Thoracic aorta (tissue), 2 donors: Measurements from ENCODE around the gene SLC25A38. TPM values are rescaled to one million over a fixed set of nuclear protein-coding genes. Genes with fewer than 3 reads are reported as not detected.
"Not testable (repeated sequence)": the region's sequence is repeated elsewhere in the genome, so short reads cannot be mapped to it uniquely, and the experiment has no call there.

Source experiments
- ATAC-seq: fragments of 150-250 bp; one replicate; pipeline ENCODE4 v1.8.0; 2017; ENCODE audit warnings: low read depth; ENCODE audit not compliant: insufficient number of reproducible peaks, low FRiP score
- DNase-seq: peaks from one replicate; pipeline ENCODE4 v3.0.0-alpha.2; 2020; ENCODE audit warnings: low spot score
- H3K27ac ChIP-seq, 2 donors: fragments of 200-600 bp; sonication (generic); 1 replicate in 1 of 2; 2 replicates in 1 of 2; pipeline ENCODE4 v1.5.1; 2016; ENCODE audit warnings: mild to moderate bottlenecking in 2 of 2, moderate library complexity in 2 of 2
- H3K27me3 ChIP-seq: fragments of 200-600 bp; sonication (generic); replicated peaks from 2 replicates; pipeline ENCODE4 v1.6.0; 2016; ENCODE audit warnings: mild to moderate bottlenecking; ENCODE audit not compliant: insufficient read depth
- H3K36me3 ChIP-seq: fragments of 200-600 bp; sonication (generic); one replicate; pipeline ENCODE4 v1.5.1; 2016
- H3K4me1 ChIP-seq, 2 donors: fragments of 200-600 bp; sonication (generic); 1 replicate in 1 of 2; 2 replicates in 1 of 2; pipeline versions ENCODE4 v1.5.1 to v1.6.0; 2016; ENCODE audit warnings: low read depth in 2 of 2, mild to moderate bottlenecking in 1 of 2; ENCODE audit not compliant: control insufficient read depth in 1 of 2
- H3K4me3 ChIP-seq: fragments of 200-600 bp; sonication (generic); 2 replicates; pipeline ENCODE4 v1.5.1; 2016; ENCODE audit warnings: mild to moderate bottlenecking
- H3K9me3 ChIP-seq: fragments of 200-600 bp; sonication (generic); 2 replicates; pipeline ENCODE4 v1.5.1; 2016
- CTCF ChIP-seq: fragments of 200-600 bp; sonication (generic); IDR thresholded peaks from one replicate; pipeline ENCODE4 v1.5.1; 2019; ENCODE audit warnings: antibody characterized with exemption
- total RNA-seq, 2 donors: library from RNA; depleted of rRNA; stranded (reverse); fragments of >200 nt; gene quantifications; one replicate each; pipeline versions ENCODE4 v1.1.0 to v1.2.3, GENCODE V29; 2016

The SLC25A38 gene
- total RNA-seq, 2 donors from 2014 or later = 30.5 to 31.8 TPM

GRCh38 chr3:39349080-39349479 lies 34.1 kb upstream of the SLC25A38 start:
- Histone ChIP-seq H3K4me3 (no peak overlapping the region), H3K9me3 (no peaks in the 10 kb centered on the region), H3K36me3 (no peaks in the 10 kb centered on the region), H3K27me3 (no peaks in the 10 kb centered on the region), H3K4me1 (no peaks in the 10 kb centered on the region), H3K27ac (no peak overlapping the region)
- ATAC-seq (no peak), DNase-seq (no peak)
- no peak for TF ChIP-seq CTCF

- TF ChIP-seq CTCF = no peak
- H3K9me3 ChIP-seq = no peaks in the 10 kb centered on the region
- H3K36me3 ChIP-seq = no peaks in the 10 kb centered on the region
- ATAC-seq = no peak
- H3K4me1 ChIP-seq = no peaks in the 10 kb centered on the region
- no peak overlapping the region for H3K4me3 ChIP-seq
- DNase-seq = no peak
- H3K27me3 ChIP-seq = no peaks in the 10 kb centered on the region
- H3K27ac ChIP-seq = no peak overlapping the region
These were observed 32.5 kb upstream of the SLC25A38 start for GRCh38 chr3:39350714-39351113.

- ATAC-seq, H3K4me3 ChIP-seq, DNase-seq, H3K27me3 ChIP-seq, H3K27ac ChIP-seq, H3K4me1 ChIP-seq, H3K9me3 ChIP-seq, H3K36me3 ChIP-seq: not testable (repeated sequence)
These were observed 32.0 kb upstream of the SLC25A38 start for GRCh38 chr3:39351134-39351533.

- H3K4me1 ChIP-seq, H3K36me3 ChIP-seq, DNase-seq, H3K9me3 ChIP-seq, H3K27me3 ChIP-seq, H3K4me3 ChIP-seq, ATAC-seq, H3K27ac ChIP-seq: not testable (repeated sequence)
These were observed 29.8 kb upstream of the SLC25A38 start for GRCh38 chr3:39353168-39353927.

GRCh38 chr3:39358333-39358732 lies 24.8 kb upstream of the SLC25A38 start:
- H3K27ac ChIP-seq = no peak overlapping the region
- no peaks in the 10 kb centered on the region for H3K36me3 ChIP-seq
- no peaks in the 10 kb centered on the region for H3K27me3 ChIP-seq
- DNase-seq (no peak), ATAC-seq (no peak)
- no peaks in the 10 kb centered on the region for H3K4me1 ChIP-seq
- no peak for TF ChIP-seq CTCF
- no peak overlapping the region for H3K4me3 ChIP-seq
- H3K9me3 ChIP-seq = no peaks in the 10 kb centered on the region

- H3K27me3 ChIP-seq = no peaks in the 10 kb centered on the region
- ATAC-seq (no peak), DNase-seq (no peak)
- no peak for TF ChIP-seq CTCF
- H3K4me1 ChIP-seq = no peaks in the 10 kb centered on the region
- no peak overlapping the region for H3K27ac ChIP-seq
- no peaks in the 10 kb centered on the region for H3K36me3 ChIP-seq
- no peak overlapping the region for H3K4me3 ChIP-seq
- no peaks in the 10 kb centered on the region for H3K9me3 ChIP-seq
These were observed 21.8 kb upstream of the SLC25A38 start for GRCh38 chr3:39361252-39361927.
